ENCODE measurements around the gene XRCC2.
"Not testable (repeated sequence)": the region's sequence is repeated elsewhere in the genome, so short reads cannot be mapped to it uniquely, and the experiment has no call there.

XRCC2 gene

GRCh38 chr7:152646579-152646978 is 29.4 kb downstream of the XRCC2 start:
- peaks cover 14% of the 10 kb centered on the region for H3K9me3 Mint-ChIP-seq
- not testable (repeated sequence) for H3K4me1 Mint-ChIP-seq, H3K4me3 Mint-ChIP-seq, H3K27ac Mint-ChIP-seq, H3K27me3 Mint-ChIP-seq, DNase-seq, ATAC-seq
- H3K36me3 Mint-ChIP-seq (ENCODE audit: low read depth), result peaks cover 56% of the 10 kb centered on the region

DNA sequence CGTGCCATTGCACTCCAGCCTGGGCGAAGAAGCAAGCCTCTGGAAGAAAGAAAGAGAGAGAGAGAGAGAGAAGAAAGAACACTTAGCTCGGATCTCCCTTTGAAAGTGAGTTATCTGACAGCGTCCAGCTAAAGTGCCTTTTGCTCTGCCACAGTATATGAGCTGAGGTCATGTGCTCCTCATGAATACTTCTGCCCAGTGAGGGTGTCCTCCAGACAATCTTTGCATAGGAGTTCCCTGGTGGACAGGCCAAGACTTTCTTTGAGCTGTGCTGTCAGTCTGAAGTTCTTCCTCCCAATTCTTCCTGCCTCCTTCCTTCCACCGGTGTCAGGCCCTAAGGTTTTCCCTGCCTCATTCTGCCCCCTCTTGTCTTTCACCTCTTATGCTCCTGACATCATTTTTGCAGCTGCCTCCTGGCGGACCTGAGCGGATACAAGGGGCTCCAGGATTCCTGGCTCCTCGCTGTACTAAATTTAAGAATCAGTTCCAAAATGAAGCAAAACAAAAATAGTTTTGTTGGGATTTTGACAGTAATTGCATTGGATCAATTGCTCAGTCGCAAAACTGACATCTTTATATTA is 31.9 kb downstream of the XRCC2 start:
- ATAC-seq (no peak), DNase-seq (no peak)
- Mint-ChIP-seq H3K4me3 (no peak overlapping the region), H3K4me1 (no peaks in the 10 kb centered on the region), H3K9me3 (peaks cover 14% of the 10 kb centered on the region), H3K36me3 (ENCODE audit: low read depth) (peaks cover 41% of the 10 kb centered on the region), H3K27ac (no peak overlapping the region), H3K27me3 (no peaks in the 10 kb centered on the region)

DNA sequence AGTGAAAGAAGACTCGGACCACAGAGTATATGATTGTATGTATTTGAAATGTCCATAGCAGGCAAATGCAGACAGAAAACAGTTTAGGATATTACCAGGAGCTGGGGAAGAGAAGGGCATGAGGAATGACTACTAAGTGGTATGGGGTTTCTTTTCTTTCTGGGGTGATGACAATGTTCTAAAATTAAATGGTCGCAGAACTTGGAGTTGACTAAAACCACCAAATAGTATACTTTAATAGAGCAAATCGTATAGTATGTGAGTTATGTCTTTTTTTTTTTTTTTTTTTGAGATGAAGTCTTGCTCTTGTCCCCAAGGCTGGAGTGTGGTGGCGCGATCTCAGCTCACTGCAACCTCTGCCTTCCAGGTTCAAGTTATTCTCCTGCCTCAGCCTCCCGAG is 34.6 kb downstream of the XRCC2 start:
- peaks cover 4% of the 10 kb centered on the region for H3K9me3 Mint-ChIP-seq
- peaks cover 16% of the 10 kb centered on the region for H3K36me3 Mint-ChIP-seq (ENCODE audit: low read depth)
- no peak overlapping the region for H3K27ac Mint-ChIP-seq
- ATAC-seq (no peak), DNase-seq (no peak)
- no peaks in the 10 kb centered on the region for H3K4me1 Mint-ChIP-seq
- no peaks in the 10 kb centered on the region for H3K27me3 Mint-ChIP-seq
- H3K4me3 Mint-ChIP-seq, result no peak overlapping the region

- Mint-ChIP-seq H3K9me3 (peaks cover 4% of the 10 kb centered on the region), H3K4me1 (no peaks in the 10 kb centered on the region), H3K4me3 (no peak overlapping the region), H3K27ac (no peak overlapping the region), H3K36me3 (ENCODE audit: low read depth) (peaks cover 12% of the 10 kb centered on the region), H3K27me3 (no peaks in the 10 kb centered on the region)
- ATAC-seq (no peak), DNase-seq (no peak)
Observed at GRCh38 chr7:152640829-152641228, 35.1 kb downstream of the XRCC2 start.

DNA sequence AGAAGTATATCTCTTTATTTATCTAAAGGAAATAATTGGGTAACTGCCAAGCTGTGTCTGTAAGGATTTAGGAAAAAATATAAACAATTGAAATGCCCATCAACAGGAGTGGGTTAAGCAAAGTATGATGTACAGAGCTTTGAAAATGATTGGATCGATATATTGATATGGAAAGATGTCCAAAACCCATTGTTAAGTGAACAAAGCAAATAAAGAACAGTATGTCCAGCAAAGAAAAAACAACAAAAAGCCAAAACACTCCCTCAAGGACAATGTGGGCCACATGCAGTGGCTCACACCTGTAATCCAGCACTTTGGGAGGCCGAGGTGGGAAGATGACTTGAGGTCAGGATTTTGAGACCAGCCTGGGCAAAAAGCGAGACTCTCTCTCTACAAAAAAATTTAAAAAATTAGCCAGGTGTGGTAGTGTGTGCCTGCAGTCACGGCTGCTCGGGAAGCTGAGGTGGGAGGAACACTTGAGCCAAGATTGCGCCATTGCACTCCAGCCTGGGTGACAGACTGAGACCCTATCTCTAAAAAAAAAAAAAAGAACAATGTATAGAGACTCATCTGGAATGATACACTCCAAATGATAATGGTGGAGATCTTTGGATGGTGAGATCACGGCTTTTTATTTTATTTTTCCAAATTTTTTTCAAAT is 37.9 kb downstream of the XRCC2 start:
- ATAC-seq (no peak), DNase-seq (no peak)
- Mint-ChIP-seq H3K27me3 (peaks cover 3% of the 10 kb centered on the region), H3K36me3 (ENCODE audit: low read depth) (no peaks in the 10 kb centered on the region), H3K4me3 (no peak overlapping the region), H3K27ac (no peak overlapping the region), H3K4me1 (no peaks in the 10 kb centered on the region), H3K9me3 (peaks cover 4% of the 10 kb centered on the region)

DNA sequence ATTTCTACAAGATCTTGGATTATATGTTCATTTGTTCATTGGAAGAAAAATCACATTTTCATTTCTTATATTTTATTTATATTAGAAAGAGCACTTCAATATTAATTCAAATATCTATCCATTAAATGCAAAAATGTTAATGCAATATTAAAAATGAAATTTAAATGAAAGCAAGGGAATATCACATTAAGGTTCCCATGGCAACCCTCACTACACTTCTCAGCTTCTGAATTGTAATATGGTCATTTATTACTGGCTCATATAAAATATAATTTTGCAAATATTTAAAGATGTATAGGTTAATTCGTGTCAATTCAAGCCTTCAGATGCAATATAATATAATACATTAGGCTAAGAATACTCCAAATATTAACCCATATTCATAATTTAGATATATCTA is 38.8 kb downstream of the XRCC2 start:
- ATAC-seq, result no peak

DNA sequence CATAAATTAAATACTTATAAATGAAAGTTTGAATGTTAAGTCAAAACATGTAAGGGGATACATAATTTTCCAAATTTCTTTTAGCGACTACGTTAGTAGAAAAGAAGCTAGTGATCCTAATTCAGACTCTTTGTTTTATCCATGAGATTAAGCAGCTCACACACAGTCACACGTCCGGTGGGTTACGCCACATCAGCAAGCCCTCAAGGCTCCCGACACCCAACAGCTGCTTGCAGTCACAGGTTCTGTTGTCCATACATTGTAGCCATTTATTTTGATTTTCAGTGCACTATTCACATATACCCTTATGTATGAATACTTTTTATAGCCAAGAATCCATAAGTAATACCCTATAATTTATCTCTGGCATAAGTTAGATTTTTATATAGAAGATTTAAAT is 39.5 kb downstream of the XRCC2 start:
- no peaks in the 10 kb centered on the region for H3K36me3 Mint-ChIP-seq (ENCODE audit: low read depth)
- no peak overlapping the region for H3K27ac Mint-ChIP-seq
- no peaks in the 10 kb centered on the region for H3K9me3 Mint-ChIP-seq

More for the DNA sequence above, 38.8 kb downstream of the XRCC2 start:
- Mint-ChIP-seq H3K4me3 (no peak overlapping the region), H3K27ac (no peak overlapping the region), H3K4me1 (no peaks in the 10 kb centered on the region), H3K9me3 (no peaks in the 10 kb centered on the region), H3K36me3 (ENCODE audit: low read depth) (no peaks in the 10 kb centered on the region), H3K27me3 (peaks cover 6% of the 10 kb centered on the region)
- DNase-seq, result no peak

DNA sequence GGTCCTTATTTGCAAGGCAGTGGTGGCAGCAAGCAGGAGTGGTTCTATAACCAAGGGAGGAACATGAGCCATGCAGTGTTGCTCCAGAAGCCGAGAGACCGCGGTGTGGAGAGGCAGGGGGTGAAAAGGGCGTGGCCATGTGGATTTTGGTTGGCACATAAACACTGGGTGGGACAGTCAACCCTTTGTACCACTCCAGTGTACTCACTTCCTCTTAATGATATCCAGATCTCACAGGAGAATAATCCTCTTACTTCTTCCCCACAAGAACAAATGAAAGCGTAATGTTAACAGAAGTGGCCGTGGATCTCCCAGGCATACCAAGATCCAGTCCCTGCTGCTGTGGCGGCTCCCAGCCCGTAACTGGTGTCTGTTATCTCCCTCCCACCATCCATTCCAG is 42.4 kb downstream of the XRCC2 start:
- no peaks in the 10 kb centered on the region for H3K9me3 Mint-ChIP-seq
- ATAC-seq, result no peak
- H3K36me3 Mint-ChIP-seq (ENCODE audit: low read depth), result no peaks in the 10 kb centered on the region
- no peaks in the 10 kb centered on the region for H3K4me1 Mint-ChIP-seq
- no peak overlapping the region for H3K27ac Mint-ChIP-seq
- H3K4me3 Mint-ChIP-seq, result no peak overlapping the region
- H3K27me3 Mint-ChIP-seq, result peaks cover 7% of the 10 kb centered on the region
- DNase-seq, result no peak

More for the DNA sequence above, 39.5 kb downstream of the XRCC2 start:
- Mint-ChIP-seq H3K4me3 (no peak overlapping the region), H3K4me1 (no peaks in the 10 kb centered on the region), H3K27me3 (peaks cover 6% of the 10 kb centered on the region)
- ATAC-seq (no peak), DNase-seq (no peak)

- no peak for DNase-seq
- no peaks in the 10 kb centered on the region for H3K9me3 Mint-ChIP-seq
- H3K36me3 Mint-ChIP-seq (ENCODE audit: low read depth), result no peaks in the 10 kb centered on the region
- H3K4me3 Mint-ChIP-seq, result no peak overlapping the region
- peaks cover 7% of the 10 kb centered on the region for H3K27me3 Mint-ChIP-seq
- H3K4me1 Mint-ChIP-seq, result no peaks in the 10 kb centered on the region
- no peak overlapping the region for H3K27ac Mint-ChIP-seq
- no peak for ATAC-seq
Observed at GRCh38 chr7:152633072-152633471, 42.9 kb downstream of the XRCC2 start.

DNA sequence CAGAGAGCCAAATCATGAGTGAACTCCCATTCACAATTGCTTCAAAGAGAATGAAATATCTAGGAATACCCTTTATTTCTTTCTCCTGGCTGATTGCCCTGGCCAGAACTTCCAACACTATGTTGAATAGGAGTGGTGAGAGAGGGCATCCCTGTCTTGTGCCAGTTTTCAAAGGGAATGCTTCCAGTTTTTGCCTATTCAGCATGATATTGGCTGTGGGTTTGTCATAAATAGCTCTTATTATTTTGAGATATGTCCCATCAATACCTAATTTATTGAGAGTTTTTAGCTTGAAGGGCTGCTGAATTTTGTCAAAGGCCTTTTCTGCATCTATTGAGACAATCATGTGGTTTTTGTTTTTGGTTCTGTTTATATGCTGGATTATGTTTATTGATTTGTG is 47.2 kb downstream of the XRCC2 start:
- not testable (repeated sequence) for DNase-seq; H3K27me3 Mint-ChIP-seq; H3K4me3 Mint-ChIP-seq; H3K27ac Mint-ChIP-seq; ATAC-seq; H3K9me3 Mint-ChIP-seq; H3K36me3 Mint-ChIP-seq (ENCODE audit: low read depth); H3K4me1 Mint-ChIP-seq

DNA sequence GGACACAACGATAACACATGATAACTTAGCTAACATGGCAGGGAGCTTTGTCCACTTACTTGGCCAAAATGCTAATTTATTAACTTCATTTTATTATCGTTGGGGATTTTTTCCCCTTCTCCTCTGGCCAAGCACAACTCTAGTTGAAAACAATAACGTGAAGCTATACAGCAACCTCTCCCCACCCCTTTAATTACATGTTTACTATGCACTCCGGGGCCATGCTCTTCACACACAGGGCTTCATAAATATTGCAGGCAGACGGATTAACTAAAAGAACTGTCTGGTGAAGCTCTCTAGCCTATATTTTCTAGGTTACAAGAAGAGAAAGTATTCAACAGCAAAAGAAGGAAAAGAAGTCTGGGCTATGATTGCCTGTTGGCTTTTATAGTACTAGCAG is 51.7 kb downstream of the XRCC2 start:
- no peak for DNase-seq
- Mint-ChIP-seq H3K4me3 (no peak overlapping the region), H3K9me3 (no peaks in the 10 kb centered on the region)

GRCh38 chr7:152621426-152621825 is 54.5 kb downstream of the XRCC2 start:
- H3K4me1 Mint-ChIP-seq, result no peaks in the 10 kb centered on the region
- no peaks in the 10 kb centered on the region for H3K9me3 Mint-ChIP-seq
- no peak overlapping the region for H3K27ac Mint-ChIP-seq
- no peaks in the 10 kb centered on the region for H3K36me3 Mint-ChIP-seq (ENCODE audit: low read depth)
- ATAC-seq (no peak), DNase-seq (no peak)
- no peak overlapping the region for H3K4me3 Mint-ChIP-seq
- peaks cover 2% of the 10 kb centered on the region for H3K27me3 Mint-ChIP-seq

More for the DNA sequence above, 51.7 kb downstream of the XRCC2 start:
- H3K36me3 Mint-ChIP-seq (ENCODE audit: low read depth), result no peaks in the 10 kb centered on the region
- no peaks in the 10 kb centered on the region for H3K4me1 Mint-ChIP-seq
- no peak for ATAC-seq
- H3K27me3 Mint-ChIP-seq, result no peaks in the 10 kb centered on the region
- no peak overlapping the region for H3K27ac Mint-ChIP-seq

DNA sequence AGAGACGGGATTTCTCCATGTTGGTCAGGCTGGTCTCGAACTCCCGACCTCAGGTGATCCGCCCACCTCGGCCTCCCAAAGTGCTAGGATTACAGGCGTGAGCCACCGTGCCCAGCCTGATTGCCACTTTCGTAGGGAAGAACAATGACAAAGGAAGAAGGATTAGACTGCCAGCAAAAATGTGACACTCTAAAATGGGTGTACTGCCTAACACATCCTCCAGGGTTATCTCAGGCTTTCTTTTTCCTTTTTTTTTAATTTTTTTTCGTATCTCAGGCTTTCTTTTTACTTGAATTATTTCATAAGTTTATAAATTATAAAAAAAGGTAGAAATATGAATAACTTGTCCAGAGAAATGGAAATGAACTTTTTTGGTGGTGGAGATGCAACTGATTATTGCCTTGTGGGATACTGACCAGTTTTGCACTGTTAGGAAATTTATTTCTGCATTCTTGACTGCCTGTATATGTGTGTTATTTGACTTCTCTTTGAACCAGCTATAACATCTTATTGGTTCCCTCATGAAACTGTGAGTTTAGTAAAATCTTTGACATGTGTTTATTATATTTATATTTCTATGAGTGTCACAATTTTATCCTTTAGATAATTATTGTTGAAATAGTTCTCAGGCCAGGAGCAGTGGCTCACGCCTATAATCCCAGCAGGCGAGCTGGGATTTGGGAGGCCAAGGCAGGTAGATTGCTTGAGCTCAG is 56.8 kb downstream of the XRCC2 start:
- H3K4me3 Mint-ChIP-seq, result no peak overlapping the region
- H3K4me1 Mint-ChIP-seq, result no peaks in the 10 kb centered on the region
- H3K9me3 Mint-ChIP-seq, result no peaks in the 10 kb centered on the region
- no peak overlapping the region for H3K27ac Mint-ChIP-seq
- H3K36me3 Mint-ChIP-seq (ENCODE audit: low read depth), result no peaks in the 10 kb centered on the region
- ATAC-seq (no peak), DNase-seq (no peak)
- H3K27me3 Mint-ChIP-seq, result peaks cover 2% of the 10 kb centered on the region

DNA sequence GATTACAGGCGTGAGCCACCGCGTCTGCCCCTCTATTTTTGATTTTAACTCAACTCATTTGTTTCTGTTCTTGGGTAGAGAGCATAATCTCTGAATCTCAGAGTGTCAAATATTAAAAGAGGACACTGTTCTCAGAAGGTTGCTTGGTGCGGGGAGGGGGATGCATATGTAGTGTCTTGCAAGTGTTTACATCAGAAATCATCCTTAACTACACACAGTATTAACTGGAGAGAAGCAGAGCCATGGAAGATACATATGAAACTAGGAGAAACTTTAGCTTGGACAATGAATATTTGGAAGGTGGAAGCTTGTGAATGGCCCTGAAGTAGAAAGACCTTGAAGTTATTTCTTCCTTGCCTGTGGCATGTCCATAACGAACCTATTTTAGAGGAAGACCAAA is 57.5 kb downstream of the XRCC2 start:
- H3K9me3 Mint-ChIP-seq, result no peaks in the 10 kb centered on the region
- H3K27ac Mint-ChIP-seq, result no peak overlapping the region
- no peak overlapping the region for H3K4me3 Mint-ChIP-seq
- no peaks in the 10 kb centered on the region for H3K36me3 Mint-ChIP-seq (ENCODE audit: low read depth)
- H3K4me1 Mint-ChIP-seq, result no peaks in the 10 kb centered on the region
- ATAC-seq (no peak), DNase-seq (no peak)
- H3K27me3 Mint-ChIP-seq, result peaks cover 2% of the 10 kb centered on the region

DNA sequence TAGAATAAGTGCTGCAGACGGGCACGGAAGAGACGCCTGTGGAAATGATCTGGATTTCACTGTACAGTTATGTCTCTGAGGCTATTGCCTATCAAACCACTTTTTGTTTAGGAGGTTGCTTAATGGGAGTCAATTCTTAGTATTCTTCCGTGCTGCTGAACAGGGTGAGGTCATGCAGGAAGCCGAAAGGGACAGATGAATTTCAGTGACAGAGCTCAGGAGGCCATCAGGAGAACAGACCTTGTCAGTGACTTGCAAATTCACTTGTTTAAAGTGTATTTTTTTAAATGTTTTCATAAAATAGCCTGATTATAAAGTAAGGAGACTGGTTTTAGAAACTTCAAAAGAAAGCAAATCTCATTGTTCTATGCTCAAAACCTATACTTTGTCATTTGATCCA is 58.9 kb downstream of the XRCC2 start:
- H3K27me3 Mint-ChIP-seq, result peaks cover 2% of the 10 kb centered on the region
- H3K36me3 Mint-ChIP-seq (ENCODE audit: low read depth), result no peaks in the 10 kb centered on the region
- H3K9me3 Mint-ChIP-seq, result no peaks in the 10 kb centered on the region
- ATAC-seq, result no peak
- no peak overlapping the region for H3K27ac Mint-ChIP-seq
- no peak overlapping the region for H3K4me3 Mint-ChIP-seq
- H3K4me1 Mint-ChIP-seq, result no peaks in the 10 kb centered on the region
- no peak for DNase-seq

All from activated naive CD8-positive, alpha-beta T cell treated with anti-CD3 and anti-CD28 coated beads, Interleukin-2, amount 50 U/mL, for 24 hours (primary cell).